Prostate gland (tissue), 2 donors: ENCODE measurements around the gene ISG15. TPM values are rescaled to one million over a fixed set of nuclear protein-coding genes. Genes with fewer than 3 reads are reported as not detected.

Experiments
- DNase-seq: peaks from one replicate; pipeline ENCODE4 v3.0.0-alpha.2; 2019; ENCODE audit warnings: low spot score
- H3K27ac ChIP-seq, 2 donors: fragments of 200-600 bp; sonication (generic); 2 replicates each; pipeline ENCODE4 v1.5.1; 2017 to 2019
- H3K27me3 ChIP-seq: fragments of 200-600 bp; sonication (generic); replicated peaks from 2 replicates; pipeline ENCODE4 v1.5.1; 2019; ENCODE audit not compliant: insufficient read depth
- H3K36me3 ChIP-seq, 2 donors: fragments of 200-600 bp; sonication (generic); 1 replicate in 1 of 2; 2 replicates in 1 of 2; pipeline versions ENCODE4 v1.5.1 to v1.8.1; 2017 to 2019
- H3K4me1 ChIP-seq: fragments of 200-600 bp; sonication (generic); replicated peaks from 2 replicates; pipeline ENCODE4 v1.5.1; 2019
- H3K4me3 ChIP-seq, 2 donors: fragments of 200-600 bp; sonication (generic); 2 replicates each; pipeline ENCODE4 v1.5.1; 2017 to 2019
- H3K9me3 ChIP-seq: fragments of 200-600 bp; sonication (generic); 2 replicates; pipeline ENCODE4 v1.5.1; 2017
- POLR2A ChIP-seq: fragments of 450-650 bp; IDR thresholded peaks from one replicate; pipeline ENCODE4 v1.6.1; 2016; ENCODE audit warnings: antibody characterized with exemption, mild to moderate bottlenecking
- POLR2AphosphoS5 ChIP-seq: sonication (generic); formaldehyde crosslinking; IDR thresholded peaks from one replicate; pipeline ENCODE4 v1.6.1; 2017; ENCODE audit warnings: antibody characterized with exemption
- WGBS: methylation state at CpG from one replicate; pipeline ENCODE4 v1.1.5; 2018; 5-methylcytosine and 5-hydroxymethylcytosine counted together
- intact Hi-C: fragments of 100-400 bp; cut with DNase I; formaldehyde crosslinking; loops from one replicate; pipeline ENCODE4 v1.14.2; 2022
- total RNA-seq, 2 donors: library from RNA; depleted of rRNA; stranded (reverse); fragments of >200 nt; gene quantifications; one replicate each; pipeline ENCODE4 v1.1.0, GENCODE V29; 2016
- TF ChIP-seq, protein P1 (sequence below), 4 experiments: fragments of 200-600 bp in 2 of 4; fragments of 450-650 bp in 2 of 4; sonication (generic) in 2 of 4; IDR thresholded peaks; 1 replicate in 3 of 4; 2 replicates in 1 of 4; pipeline ENCODE4 v1.5.1; 2016 to 2019; ENCODE audit warnings: antibody characterized with exemption in 4 of 4, mild to moderate bottlenecking in 2 of 4, moderate library complexity in 2 of 4

The ISG15 gene
- total RNA-seq, 2 donors from 2014 or later = 22.3 to 27.2 TPM

DNA sequence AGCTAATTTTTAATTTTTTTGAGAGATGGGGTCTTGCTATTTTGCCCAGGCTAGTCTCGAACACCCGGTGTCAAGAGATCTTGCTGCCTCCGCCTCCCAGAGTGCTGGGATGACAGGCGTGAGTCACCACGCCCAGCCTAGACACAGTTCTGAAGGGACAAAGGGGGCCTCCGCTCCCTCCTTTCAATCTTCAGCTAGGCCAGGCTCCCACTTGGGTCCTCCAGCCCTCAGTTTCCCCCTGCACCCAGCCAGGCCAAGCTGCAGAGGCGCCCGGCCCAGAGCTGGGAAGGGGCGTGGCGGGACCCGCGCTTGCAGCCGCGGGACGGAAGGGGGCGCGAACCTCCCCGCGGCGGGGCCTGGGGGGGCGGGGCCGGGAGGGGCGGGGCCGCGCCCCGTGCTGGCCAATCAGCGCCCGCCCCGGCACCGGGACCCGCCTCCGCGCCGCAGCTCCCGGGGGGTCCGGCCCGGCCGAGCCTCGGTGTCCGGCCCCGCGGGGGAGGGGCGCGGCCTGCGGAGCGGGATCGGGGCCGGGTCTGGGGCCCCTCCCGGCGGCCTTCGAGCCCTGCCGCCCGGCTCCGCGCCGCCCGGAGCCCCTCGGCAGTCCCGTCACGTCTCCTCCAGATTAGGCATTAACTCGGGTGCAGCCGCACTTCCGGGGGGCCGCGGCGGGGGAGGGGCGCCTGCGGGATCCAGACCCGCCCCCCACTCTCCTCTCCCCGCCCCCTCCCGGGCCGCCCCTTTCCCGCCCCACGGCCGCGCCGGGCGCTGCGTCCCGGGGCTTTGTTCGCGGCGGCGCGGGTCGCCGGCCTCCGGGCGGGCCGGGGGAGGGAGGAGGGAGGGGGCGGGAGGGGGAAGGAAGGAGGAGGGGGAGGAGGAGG, 6.1 kb downstream of the ISG15 start:
- TF ChIP-seq POLR2AphosphoS5 = no peak
- no peak for TF ChIP-seq POLR2A
- TF ChIP-seq, protein P1, sequence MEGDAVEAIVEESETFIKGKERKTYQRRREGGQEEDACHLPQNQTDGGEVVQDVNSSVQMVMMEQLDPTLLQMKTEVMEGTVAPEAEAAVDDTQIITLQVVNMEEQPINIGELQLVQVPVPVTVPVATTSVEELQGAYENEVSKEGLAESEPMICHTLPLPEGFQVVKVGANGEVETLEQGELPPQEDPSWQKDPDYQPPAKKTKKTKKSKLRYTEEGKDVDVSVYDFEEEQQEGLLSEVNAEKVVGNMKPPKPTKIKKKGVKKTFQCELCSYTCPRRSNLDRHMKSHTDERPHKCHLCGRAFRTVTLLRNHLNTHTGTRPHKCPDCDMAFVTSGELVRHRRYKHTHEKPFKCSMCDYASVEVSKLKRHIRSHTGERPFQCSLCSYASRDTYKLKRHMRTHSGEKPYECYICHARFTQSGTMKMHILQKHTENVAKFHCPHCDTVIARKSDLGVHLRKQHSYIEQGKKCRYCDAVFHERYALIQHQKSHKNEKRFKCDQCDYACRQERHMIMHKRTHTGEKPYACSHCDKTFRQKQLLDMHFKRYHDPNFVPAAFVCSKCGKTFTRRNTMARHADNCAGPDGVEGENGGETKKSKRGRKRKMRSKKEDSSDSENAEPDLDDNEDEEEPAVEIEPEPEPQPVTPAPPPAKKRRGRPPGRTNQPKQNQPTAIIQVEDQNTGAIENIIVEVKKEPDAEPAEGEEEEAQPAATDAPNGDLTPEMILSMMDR (IDR thresholded peaks at IDR 0.05) = peak; percentile 37 to 65 (median 60)
- WGBS = 27% methylated on average over 6 of the region's 91 CpGs
- Histone ChIP-seq H3K4me1 (peaks cover 10% of the 10 kb centered on the region), H3K4me3 (peak overlapping the region; percentile 77 to 78), H3K27ac (peak overlapping the region; percentile 86 to 97), H3K9me3 (no peaks in the 10 kb centered on the region), H3K27me3 (no peaks in the 10 kb centered on the region), H3K36me3 (no peaks in the 10 kb centered on the region)
- intact Hi-C loops = no loop called here
- peak; percentile 78 for DNase-seq

DNA sequence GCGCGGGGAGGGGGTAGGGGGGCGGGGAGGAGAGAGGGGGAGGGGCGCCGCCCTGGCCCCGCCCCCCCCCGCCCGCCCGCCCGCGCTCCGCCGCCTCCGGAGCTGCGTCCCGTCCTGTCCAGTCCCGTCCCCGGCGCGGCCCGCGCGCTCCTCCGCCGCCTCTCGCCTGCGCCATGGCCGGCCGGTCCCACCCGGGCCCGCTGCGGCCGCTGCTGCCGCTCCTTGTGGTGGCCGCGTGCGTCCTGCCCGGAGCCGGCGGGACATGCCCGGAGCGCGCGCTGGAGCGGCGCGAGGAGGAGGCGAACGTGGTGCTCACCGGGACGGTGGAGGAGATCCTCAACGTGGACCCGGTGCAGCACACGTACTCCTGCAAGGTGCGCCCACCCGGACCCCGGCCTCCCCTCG, 6.7 kb downstream of the ISG15 start, which contains the start of gene AGRN:
AGRN (plus strand) TSS at position 121 of the 405 bp plus-strand sequence; CDS start at position 174, 53 bp downstream.
- no peak for DNase-seq
- no peaks in the 10 kb centered on the region for H3K27me3 ChIP-seq
- H3K4me1 ChIP-seq = peaks cover 14% of the 10 kb centered on the region
- peak; percentile 66 for TF ChIP-seq POLR2A
- TF ChIP-seq, protein P1 (IDR thresholded peaks at IDR 0.05) = no peak
- H3K9me3 ChIP-seq = no peaks in the 10 kb centered on the region
- H3K27ac ChIP-seq = peak within 1 kb of the TSS; percentile 86 to 97
- intact Hi-C loops = no loop called here
- 0% methylated on average over 47 of the region's 58 CpGs for WGBS
- H3K4me3 ChIP-seq = peak within 1 kb of the TSS; percentile 77 to 78
- H3K36me3 ChIP-seq = no peaks in the 10 kb centered on the region

GRCh38 chr1:1020415-1021009, 7.2 kb downstream of the ISG15 start:
- WGBS = 0% methylated on average over 26 of the region's 59 CpGs
- peak overlapping the region; percentile 77 to 78 for H3K4me3 ChIP-seq
- no peaks in the 10 kb centered on the region for H3K27me3 ChIP-seq
- peak overlapping the region; percentile 47 to 97 for H3K27ac ChIP-seq
- no peaks in the 10 kb centered on the region for H3K36me3 ChIP-seq
- intact Hi-C loops = no loop called here
- H3K4me1 ChIP-seq = peaks cover 17% of the 10 kb centered on the region
- DNase-seq = no peak
- TF ChIP-seq, protein P1 (IDR thresholded peaks at IDR 0.05) = no peak
- TF ChIP-seq POLR2AphosphoS5 = no peak
- no peak for TF ChIP-seq POLR2A
- H3K9me3 ChIP-seq = no peaks in the 10 kb centered on the region

DNA sequence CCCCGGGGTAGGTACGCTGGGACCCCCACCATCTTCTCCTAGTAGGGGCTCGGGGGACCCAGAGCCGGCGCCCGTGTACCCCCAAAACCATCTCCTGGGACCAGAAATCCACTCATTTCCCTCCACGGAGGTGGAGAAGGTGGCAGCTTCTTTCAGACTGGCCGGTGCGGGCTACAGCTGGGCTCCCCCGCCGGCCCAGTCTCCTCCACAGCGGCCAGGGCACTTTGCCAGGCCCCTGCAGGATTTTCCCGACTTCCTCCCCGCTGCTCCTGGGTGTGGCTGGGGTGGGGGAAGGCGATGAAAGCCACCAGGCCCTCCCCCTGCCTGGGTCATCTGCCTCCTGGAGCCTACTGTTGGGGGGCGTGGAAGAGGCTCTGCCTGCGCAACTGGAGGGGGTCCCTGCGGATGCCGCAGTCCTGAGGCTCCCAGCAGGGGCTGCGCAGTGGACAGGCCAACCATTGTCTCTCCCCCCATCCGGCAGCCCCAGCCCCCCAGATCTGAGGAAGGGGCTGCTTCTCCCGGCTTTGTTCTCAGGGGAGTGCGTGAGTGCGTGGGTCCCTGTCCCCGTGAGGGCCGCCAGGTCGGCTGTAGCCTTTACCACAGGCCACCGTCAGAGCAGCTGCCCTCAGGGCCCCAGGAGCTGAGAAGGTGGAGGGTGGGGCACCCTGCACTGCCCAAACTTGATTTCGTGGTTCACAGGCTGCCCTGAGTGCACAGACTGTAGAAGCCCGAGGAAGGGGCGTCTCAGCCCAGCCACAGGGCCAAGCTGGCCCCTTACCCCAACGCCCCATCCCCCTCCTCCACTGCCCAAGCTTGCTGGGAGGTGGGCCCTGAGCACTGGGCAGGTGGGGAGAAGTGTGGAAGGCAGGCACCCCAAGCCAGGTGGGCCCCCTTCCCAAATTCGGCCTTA, 8.0 kb downstream of the ISG15 start:
- Histone ChIP-seq H3K9me3 (no peaks in the 10 kb centered on the region), H3K27ac (peak overlapping the region in 1 of 2 donors; percentile 97), H3K27me3 (no peaks in the 10 kb centered on the region), H3K4me1 (peaks cover 17% of the 10 kb centered on the region), H3K36me3 (no peaks in the 10 kb centered on the region), H3K4me3 (peak overlapping the region; percentile 77 to 78)
- DNase-seq = no peak
- intact Hi-C loops = no loop called here
- TF ChIP-seq POLR2A (peak; percentile 38), POLR2AphosphoS5 (no peak)
- TF ChIP-seq, protein P1 (IDR thresholded peaks at IDR 0.05) = no peak
- 29% methylated on average over 32 of the region's 33 CpGs for WGBS
